GM12878 (cell line): ENCODE measurements around the gene HOXB3. TPM values are rescaled to one million over a fixed set of nuclear protein-coding genes. Genes with fewer than 3 reads are reported as not detected.

ENCODE experiments used
- BRCA1 ChIP-seq: IDR thresholded peaks from 2 replicates; pipeline ENCODE4 v1.6.1; 2011; ENCODE audit warnings: low read depth, low read length, improper control_type of control experiment
- CBX3 ChIP-seq: fragments of 200-600 bp; sonication (generic); IDR thresholded peaks from 2 replicates; pipeline ENCODE4 v1.6.1; 2016; ENCODE audit warnings: low read depth, borderline replicate concordance
- CBX5 ChIP-seq: sonication (generic); IDR thresholded peaks from 2 replicates; pipeline ENCODE4 v1.6.1; 2016; ENCODE audit warnings: low read depth, moderate library complexity, mild to moderate bottlenecking, inconsistent platforms
- ETV6 ChIP-seq, 2 experiments: fragments of 450-650 bp in 1 of 2; IDR thresholded peaks in 1 of 2; conservative IDR thresholded peaks in 1 of 2; 2 replicates each; pipeline ENCODE4 v1.6.1; 2014; ENCODE audit warnings: antibody characterized with exemption in 1 of 2, borderline replicate concordance in 1 of 2, low read depth in 1 of 2, mild to moderate bottlenecking in 1 of 2, moderate library complexity in 1 of 2
- GATAD2B ChIP-seq: fragments of 450-650 bp; conservative IDR thresholded peaks from 2 replicates; pipeline ENCODE4 v1.6.1; 2017; ENCODE audit warnings: low read depth, mild to moderate bottlenecking, moderate library complexity
- LARP7 ChIP-seq: fragments of 450-650 bp; IDR thresholded peaks from 2 replicates; pipeline ENCODE4 v1.6.1; 2017; ENCODE audit warnings: mild to moderate bottlenecking
- POLR2A ChIP-seq: IDR thresholded peaks from 2 replicates; pipeline ENCODE4 v1.6.1; 2011; ENCODE audit warnings: low read depth, mild to moderate bottlenecking, low read length
- POLR2AphosphoS2 ChIP-seq: IDR thresholded peaks from 2 replicates; pipeline ENCODE4 v1.6.1; 2011; ENCODE audit warnings: low read depth, mild to moderate bottlenecking, low read length, improper control_type of control experiment, moderate library complexity
- POLR2AphosphoS5 ChIP-seq: IDR thresholded peaks from 2 replicates; pipeline ENCODE4 v1.6.1; 2011; ENCODE audit warnings: mild to moderate bottlenecking, low read length, inconsistent platforms
- POU2F2 ChIP-seq: IDR thresholded peaks from 3 replicates; pipeline ENCODE4 v1.6.1; 2011; ENCODE audit warnings: low read depth, mild to moderate bottlenecking, low read length, borderline replicate concordance
- RAD21 ChIP-seq: IDR thresholded peaks from 2 replicates; pipeline ENCODE4 v1.6.1; 2011; ENCODE audit warnings: mild to moderate bottlenecking, low read depth, low read length, moderate library complexity; ENCODE audit not compliant: insufficient read depth
- RFX5 ChIP-seq: IDR thresholded peaks from 2 replicates; pipeline ENCODE4 v1.6.1; 2011; ENCODE audit warnings: low read depth, low read length, improper control_type of control experiment
- SPI1 ChIP-seq: IDR thresholded peaks from 2 replicates; pipeline ENCODE4 v1.6.1; 2011; ENCODE audit warnings: low read depth, mild to moderate bottlenecking, low read length, moderate library complexity, borderline replicate concordance; ENCODE audit not compliant: insufficient read depth
- SREBF1 ChIP-seq: IDR thresholded peaks from 2 replicates; pipeline ENCODE4 v1.6.1; 2012; ENCODE audit warnings: mild to moderate bottlenecking, low read length
- STAT3 ChIP-seq: IDR thresholded peaks from 2 replicates; pipeline ENCODE4 v1.6.1; 2011; ENCODE audit warnings: low read depth, low read length, improper control_type of control experiment
- SUPT20H ChIP-seq: IDR thresholded peaks from 2 replicates; pipeline ENCODE4 v1.6.1; 2011; ENCODE audit warnings: low read depth, mild to moderate bottlenecking, low read length, moderate library complexity, borderline replicate concordance; ENCODE audit not compliant: control insufficient read depth
- TCF7 ChIP-seq: IDR thresholded peaks from 2 replicates; pipeline ENCODE4 v1.6.1; 2014; ENCODE audit warnings: antibody characterized with exemption, borderline replicate concordance
- YBX1 ChIP-seq: fragments of 450-650 bp; IDR thresholded peaks from 2 replicates; pipeline ENCODE4 v1.6.1; 2016; ENCODE audit warnings: antibody characterized with exemption
- polyA plus RNA-seq, 11 experiments: library from polyadenylated mRNA; depleted of rRNA in 4 of 11; unstranded in 6 of 11; stranded (reverse) in 5 of 11; fragments of >200 nt; fragmentation: Nextera tagmentation in 4 of 11; fragmentation: Illumina TruSeq in 1 of 11; extraction: Ambion mirVana in 4 of 11; extraction: Trizol in 1 of 11; gene quantifications; 1 replicate in 1 of 11; 2 replicates in 10 of 11; pipeline versions ENCODE4 v1.2.1 to v1.2.3, GENCODE V29; 2011 to 2016; ENCODE audit warnings: inconsistent platforms in 2 of 11, missing spikeins in 2 of 11, low read depth in 1 of 11
- total RNA-seq, 4 experiments: library from RNA; depleted of rRNA in 3 of 4; stranded (reverse); fragments of >200 nt in 3 of 4; fragmentation: Illumina TruSeq in 1 of 4; extraction: Trizol in 1 of 4; gene quantifications; 2 replicates each; pipeline versions ENCODE4 v1.2.1 to v1.2.3, GENCODE V29; 2013 to 2021
- TF ChIP-seq, protein P1 (sequence below): fragments of 450-650 bp; IDR thresholded peaks from 2 replicates; pipeline ENCODE4 v1.6.1; 2016; ENCODE audit warnings: mild to moderate bottlenecking, moderate library complexity, borderline replicate concordance
- TF ChIP-seq, protein P2 (sequence below): fragments of 450-650 bp; conservative IDR thresholded peaks from 2 replicates; pipeline ENCODE4 v1.6.1; 2017; ENCODE audit warnings: mild to moderate bottlenecking, moderate library complexity

Gene HOXB3
- total and polyA plus RNA-seq, 10 of the 15 experiments (the other 5 are each of a cell fraction or from before 2014, with no cell fraction given), result 0.19 to 7.7 (median 2.9) TPM

DNA sequence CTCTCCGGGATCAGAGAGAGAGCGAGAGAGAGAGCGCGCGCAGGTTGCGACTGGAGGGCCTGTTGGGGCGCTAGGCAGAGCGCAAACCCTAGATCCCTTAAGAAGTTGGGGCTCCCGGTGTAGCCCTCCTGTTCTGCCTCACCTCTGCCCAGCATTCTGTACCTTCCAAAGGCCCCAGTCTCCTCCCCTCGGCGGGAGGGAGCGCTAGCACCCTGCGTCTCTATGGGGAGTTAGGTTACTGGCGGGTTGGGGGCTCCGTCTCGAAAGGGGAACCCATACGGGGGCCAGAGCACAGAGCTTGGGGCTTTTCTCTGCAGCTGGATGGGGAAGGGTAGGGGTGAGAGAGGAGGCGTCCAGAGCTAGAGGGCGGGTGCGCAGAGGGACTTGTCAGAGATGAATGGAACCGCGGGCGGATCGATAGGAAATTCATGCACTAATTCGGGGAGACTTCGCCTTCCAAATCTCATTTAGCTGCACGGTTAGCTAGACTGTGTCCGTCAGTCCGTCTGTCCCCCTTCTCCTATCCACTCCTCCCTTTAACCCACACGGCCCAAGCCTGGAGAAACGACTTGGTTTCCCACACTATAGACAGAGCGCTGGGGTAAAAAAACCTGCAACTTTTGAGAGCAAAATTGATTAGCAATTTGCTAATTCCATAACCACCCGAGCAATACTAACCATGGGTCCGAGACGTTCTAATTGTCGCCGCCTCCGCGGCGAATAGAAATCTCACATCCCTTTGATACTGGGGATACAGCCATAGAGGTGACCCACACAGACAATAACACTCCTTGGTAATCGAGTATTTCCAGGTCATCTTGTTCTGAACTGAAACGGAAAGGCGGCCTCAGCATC, 11.2 kb downstream of the HOXB3 start (continued):
- TF ChIP-seq, protein P1, sequence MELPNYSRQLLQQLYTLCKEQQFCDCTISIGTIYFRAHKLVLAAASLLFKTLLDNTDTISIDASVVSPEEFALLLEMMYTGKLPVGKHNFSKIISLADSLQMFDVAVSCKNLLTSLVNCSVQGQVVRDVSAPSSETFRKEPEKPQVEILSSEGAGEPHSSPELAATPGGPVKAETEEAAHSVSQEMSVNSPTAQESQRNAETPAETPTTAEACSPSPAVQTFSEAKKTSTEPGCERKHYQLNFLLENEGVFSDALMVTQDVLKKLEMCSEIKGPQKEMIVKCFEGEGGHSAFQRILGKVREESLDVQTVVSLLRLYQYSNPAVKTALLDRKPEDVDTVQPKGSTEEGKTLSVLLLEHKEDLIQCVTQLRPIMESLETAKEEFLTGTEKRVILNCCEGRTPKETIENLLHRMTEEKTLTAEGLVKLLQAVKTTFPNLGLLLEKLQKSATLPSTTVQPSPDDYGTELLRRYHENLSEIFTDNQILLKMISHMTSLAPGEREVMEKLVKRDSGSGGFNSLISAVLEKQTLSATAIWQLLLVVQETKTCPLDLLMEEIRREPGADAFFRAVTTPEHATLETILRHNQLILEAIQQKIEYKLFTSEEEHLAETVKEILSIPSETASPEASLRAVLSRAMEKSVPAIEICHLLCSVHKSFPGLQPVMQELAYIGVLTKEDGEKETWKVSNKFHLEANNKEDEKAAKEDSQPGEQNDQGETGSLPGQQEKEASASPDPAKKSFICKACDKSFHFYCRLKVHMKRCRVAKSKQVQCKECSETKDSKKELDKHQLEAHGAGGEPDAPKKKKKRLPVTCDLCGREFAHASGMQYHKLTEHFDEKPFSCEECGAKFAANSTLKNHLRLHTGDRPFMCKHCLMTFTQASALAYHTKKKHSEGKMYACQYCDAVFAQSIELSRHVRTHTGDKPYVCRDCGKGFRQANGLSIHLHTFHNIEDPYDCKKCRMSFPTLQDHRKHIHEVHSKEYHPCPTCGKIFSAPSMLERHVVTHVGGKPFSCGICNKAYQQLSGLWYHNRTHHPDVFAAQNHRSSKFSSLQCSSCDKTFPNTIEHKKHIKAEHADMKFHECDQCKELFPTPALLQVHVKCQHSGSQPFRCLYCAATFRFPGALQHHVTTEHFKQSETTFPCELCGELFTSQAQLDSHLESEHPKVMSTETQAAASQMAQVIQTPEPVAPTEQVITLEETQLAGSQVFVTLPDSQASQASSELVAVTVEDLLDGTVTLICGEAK, result 0 out of 2 replicates have a peak, but pooled peaks have one; percentile 31
- TF ChIP-seq CBX3 (no peak), TCF7 (no peak), LARP7 (0 out of 2 replicates have a peak, but pooled peaks have one; percentile 21), STAT3 (no peak), SUPT20H (no peak), BRCA1 (no peak), SREBF1 (no peak), POLR2AphosphoS5 (no peak), RAD21 (peak; percentile 25), POLR2A (0 out of 2 replicates have a peak, but pooled peaks have one; percentile 33), GATAD2B (0 out of 2 replicates have a peak, but pooled peaks have one; percentile 15), POU2F2 (peak; percentile 46; the same call in 1 of the 3 replicates), ETV6 (conservative IDR thresholded peaks at IDR 0.05 in 1 of 2, IDR thresholded peaks at IDR 0.05 in 1 of 2; ENCODE audit: borderline replicate concordance in 1 of 2, low read depth in 1 of 2) (no peak), RFX5 (no peak), CBX5 (no peak), SPI1 (peak; percentile 14; the same call in 1 of the 2 replicates), YBX1 (no peak), POLR2AphosphoS2 (no peak)
- TF ChIP-seq, protein P2, sequence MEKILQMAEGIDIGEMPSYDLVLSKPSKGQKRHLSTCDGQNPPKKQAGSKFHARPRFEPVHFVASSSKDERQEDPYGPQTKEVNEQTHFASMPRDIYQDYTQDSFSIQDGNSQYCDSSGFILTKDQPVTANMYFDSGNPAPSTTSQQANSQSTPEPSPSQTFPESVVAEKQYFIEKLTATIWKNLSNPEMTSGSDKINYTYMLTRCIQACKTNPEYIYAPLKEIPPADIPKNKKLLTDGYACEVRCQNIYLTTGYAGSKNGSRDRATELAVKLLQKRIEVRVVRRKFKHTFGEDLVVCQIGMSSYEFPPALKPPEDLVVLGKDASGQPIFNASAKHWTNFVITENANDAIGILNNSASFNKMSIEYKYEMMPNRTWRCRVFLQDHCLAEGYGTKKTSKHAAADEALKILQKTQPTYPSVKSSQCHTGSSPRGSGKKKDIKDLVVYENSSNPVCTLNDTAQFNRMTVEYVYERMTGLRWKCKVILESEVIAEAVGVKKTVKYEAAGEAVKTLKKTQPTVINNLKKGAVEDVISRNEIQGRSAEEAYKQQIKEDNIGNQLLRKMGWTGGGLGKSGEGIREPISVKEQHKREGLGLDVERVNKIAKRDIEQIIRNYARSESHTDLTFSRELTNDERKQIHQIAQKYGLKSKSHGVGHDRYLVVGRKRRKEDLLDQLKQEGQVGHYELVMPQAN, result no peak
